Neural progenitor cell (in vitro differentiated cells): ENCODE results near the gene MAP4K5. TPM values are rescaled to one million over a fixed set of nuclear protein-coding genes. Genes with fewer than 3 reads are reported as not detected.
"Not testable (repeated sequence)": the region's sequence is repeated elsewhere in the genome, so short reads cannot be mapped to it uniquely, and the experiment has no call there.

ENCODE experiments used
- DNase-seq: peaks from one replicate; pipeline ENCODE4 v3.0.0-alpha.2; 2016; ENCODE audit warnings: low spot score
- H2AFZ ChIP-seq: fragments of 200-600 bp; sonication (generic); replicated peaks from 2 replicates; pipeline ENCODE4 v1.6.1; 2016; ENCODE audit warnings: antibody characterized with exemption
- H3F3A ChIP-seq: fragments of 200-600 bp; sonication (generic); 2 replicates; pipeline ENCODE4 v1.6.1; 2016; ENCODE audit warnings: antibody characterized with exemption, low read depth
- H3K27ac ChIP-seq: fragments of 200-600 bp; sonication (generic); 2 replicates; pipeline ENCODE4 v1.5.1; 2016; ENCODE audit warnings: mild to moderate bottlenecking
- H3K27me3 ChIP-seq: fragments of 200-600 bp; sonication (generic); 2 replicates; pipeline ENCODE4 v1.6.1; 2016; ENCODE audit warnings: mild to moderate bottlenecking, moderate library complexity
- H3K36me3 ChIP-seq: fragments of 200-600 bp; sonication (generic); 2 replicates; pipeline ENCODE4 v1.5.1; 2016
- H3K4me1 ChIP-seq: fragments of 200-600 bp; sonication (generic); 2 replicates; pipeline ENCODE4 v1.6.1; 2016; ENCODE audit warnings: mixed run types
- H3K4me2 ChIP-seq: fragments of 200-600 bp; sonication (generic); 2 replicates; pipeline ENCODE4 v1.6.1; 2016
- H3K4me3 ChIP-seq: fragments of 200-600 bp; sonication (generic); 2 replicates; pipeline ENCODE4 v1.5.1; 2016
- H3K79me2 ChIP-seq: fragments of 200-600 bp; sonication (generic); 2 replicates; pipeline ENCODE4 v1.6.1; 2016; ENCODE audit warnings: low read depth
- H3K9ac ChIP-seq: fragments of 200-600 bp; sonication (generic); 2 replicates; pipeline ENCODE4 v1.6.1; 2016
- H3K9me3 ChIP-seq: fragments of 200-600 bp; sonication (generic); 2 replicates; pipeline ENCODE4 v1.5.1; 2016; ENCODE audit warnings: low read depth
- H4K20me1 ChIP-seq: fragments of 200-600 bp; sonication (generic); 2 replicates; pipeline ENCODE4 v1.6.1; 2016; ENCODE audit warnings: low read depth
- H3K27ac Mint-ChIP-seq: 3 replicates; pipeline ENCODE4 v1.8.0; 2021; ENCODE audit warnings: mixed read lengths
- H3K27me3 Mint-ChIP-seq: 2 replicates; pipeline ENCODE4 v1.8.0; 2022; ENCODE audit warnings: low read depth, mild to moderate bottlenecking, inconsistent platforms, moderate library complexity, mixed read lengths; ENCODE audit not compliant: insufficient read depth
- H3K36me3 Mint-ChIP-seq: 3 replicates; pipeline ENCODE4 v1.8.0; 2021; ENCODE audit warnings: mixed read lengths
- H3K4me1 Mint-ChIP-seq: 3 replicates; pipeline ENCODE4 v1.8.0; 2021; ENCODE audit warnings: mixed read lengths
- H3K4me3 Mint-ChIP-seq: 3 replicates; pipeline ENCODE4 v1.8.0; 2021; ENCODE audit warnings: mild to moderate bottlenecking, moderate library complexity, mixed read lengths
- H3K9me3 Mint-ChIP-seq: 3 replicates; pipeline ENCODE4 v1.8.0; 2020; ENCODE audit warnings: mixed read lengths
- EZH2 ChIP-seq: fragments of 200-600 bp; sonication (generic); IDR thresholded peaks from 2 replicates; pipeline ENCODE4 v1.6.1; 2017; ENCODE audit warnings: antibody characterized with exemption, mild to moderate bottlenecking, moderate library complexity
- EZH2phosphoT487 ChIP-seq: fragments of 200-600 bp; sonication (generic); IDR thresholded peaks from 2 replicates; pipeline ENCODE4 v1.6.1; 2017; ENCODE audit warnings: antibody characterized with exemption
- total RNA-seq: library from RNA; depleted of rRNA; stranded (reverse); fragments of >200 nt; gene quantifications from 2 replicates; pipeline ENCODE4 v1.2.3, GENCODE V29; 2015; ENCODE audit warnings: low replicate concordance
- TF ChIP-seq, protein P1 (sequence below): fragments of 200-600 bp; sonication (generic); IDR thresholded peaks from 2 replicates; pipeline ENCODE4 v1.5.1; 2017; ENCODE audit warnings: antibody characterized with exemption, mild to moderate bottlenecking

The MAP4K5 gene
- total RNA-seq, 1 donor from 2014 or later, result 114 TPM

DNA sequence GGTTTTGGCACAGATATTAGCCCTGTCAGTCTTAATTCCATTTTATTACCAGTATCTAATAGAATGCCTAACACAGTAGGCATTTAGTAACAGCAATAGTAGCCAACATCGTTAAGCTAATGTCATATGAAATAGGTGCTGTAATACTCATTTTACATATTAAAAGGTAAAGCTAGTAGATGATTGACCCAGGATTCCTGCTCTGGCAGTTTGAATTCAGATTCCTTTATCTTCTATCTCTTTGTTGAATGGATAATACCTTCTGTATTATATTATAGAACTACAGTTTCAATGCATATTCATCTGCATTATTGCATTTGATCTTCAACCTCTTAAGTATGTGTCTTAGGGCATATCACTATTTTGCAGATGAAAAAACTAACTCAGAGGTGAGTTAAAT, 30.5 kb upstream of the MAP4K5 start:
- H3K27ac Mint-ChIP-seq, result no peak overlapping the region
- H4K20me1 ChIP-seq, result no peaks in the 10 kb centered on the region
- no peak overlapping the region for H3K27ac ChIP-seq
- H3K4me1 Mint-ChIP-seq, result peaks cover 13% of the 10 kb centered on the region
- DNase-seq, result no peak
- H3K27me3 Mint-ChIP-seq, result peaks cover 12% of the 10 kb centered on the region
- no peaks in the 10 kb centered on the region for H3K36me3 ChIP-seq
- H2AFZ ChIP-seq, result no peak overlapping the region
- no peaks in the 10 kb centered on the region for H3K9me3 ChIP-seq
- H3K27me3 ChIP-seq, result peaks cover 25% of the 10 kb centered on the region
- peaks cover 10% of the 10 kb centered on the region for H3K4me1 ChIP-seq
- H3K9ac ChIP-seq, result no peak overlapping the region
- no peak overlapping the region for H3K4me3 ChIP-seq
- H3K4me3 Mint-ChIP-seq, result no peak overlapping the region
- H3K79me2 ChIP-seq, result no peaks in the 10 kb centered on the region
- no peak overlapping the region for H3K4me2 ChIP-seq
- TF ChIP-seq EZH2 (no peak), EZH2phosphoT487 (no peak)
- TF ChIP-seq, protein P1, sequence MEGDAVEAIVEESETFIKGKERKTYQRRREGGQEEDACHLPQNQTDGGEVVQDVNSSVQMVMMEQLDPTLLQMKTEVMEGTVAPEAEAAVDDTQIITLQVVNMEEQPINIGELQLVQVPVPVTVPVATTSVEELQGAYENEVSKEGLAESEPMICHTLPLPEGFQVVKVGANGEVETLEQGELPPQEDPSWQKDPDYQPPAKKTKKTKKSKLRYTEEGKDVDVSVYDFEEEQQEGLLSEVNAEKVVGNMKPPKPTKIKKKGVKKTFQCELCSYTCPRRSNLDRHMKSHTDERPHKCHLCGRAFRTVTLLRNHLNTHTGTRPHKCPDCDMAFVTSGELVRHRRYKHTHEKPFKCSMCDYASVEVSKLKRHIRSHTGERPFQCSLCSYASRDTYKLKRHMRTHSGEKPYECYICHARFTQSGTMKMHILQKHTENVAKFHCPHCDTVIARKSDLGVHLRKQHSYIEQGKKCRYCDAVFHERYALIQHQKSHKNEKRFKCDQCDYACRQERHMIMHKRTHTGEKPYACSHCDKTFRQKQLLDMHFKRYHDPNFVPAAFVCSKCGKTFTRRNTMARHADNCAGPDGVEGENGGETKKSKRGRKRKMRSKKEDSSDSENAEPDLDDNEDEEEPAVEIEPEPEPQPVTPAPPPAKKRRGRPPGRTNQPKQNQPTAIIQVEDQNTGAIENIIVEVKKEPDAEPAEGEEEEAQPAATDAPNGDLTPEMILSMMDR, result no peak
- no peaks in the 10 kb centered on the region for H3K36me3 Mint-ChIP-seq
- H3K9me3 Mint-ChIP-seq, result no peaks in the 10 kb centered on the region
- peaks cover 21% of the 10 kb centered on the region for H3F3A ChIP-seq

- H3K9ac ChIP-seq, result peak overlapping the region; percentile 42
- H3K4me1 ChIP-seq, result peaks cover 10% of the 10 kb centered on the region
- no peak overlapping the region for H3K27ac ChIP-seq
- no peaks in the 10 kb centered on the region for H3K9me3 Mint-ChIP-seq
- TF ChIP-seq EZH2 (no peak), EZH2phosphoT487 (no peak)
- TF ChIP-seq, protein P1, result no peak
- H3K36me3 Mint-ChIP-seq, result no peaks in the 10 kb centered on the region
- peak overlapping the region; percentile 93 for H3K4me3 Mint-ChIP-seq
- H4K20me1 ChIP-seq, result no peaks in the 10 kb centered on the region
- peaks cover 21% of the 10 kb centered on the region for H3F3A ChIP-seq
- H3K4me1 Mint-ChIP-seq, result peaks cover 13% of the 10 kb centered on the region
- H3K36me3 ChIP-seq, result no peaks in the 10 kb centered on the region
- peaks cover 32% of the 10 kb centered on the region for H3K27me3 ChIP-seq
- DNase-seq, result peak; percentile 79
- no peaks in the 10 kb centered on the region for H3K79me2 ChIP-seq
- peaks cover 12% of the 10 kb centered on the region for H3K27me3 Mint-ChIP-seq
- peak overlapping the region; percentile 74 for H3K27ac Mint-ChIP-seq
- peak overlapping the region; percentile 84 for H2AFZ ChIP-seq
- peak overlapping the region; percentile 79 for H3K4me2 ChIP-seq
- H3K4me3 ChIP-seq, result peak overlapping the region; percentile 76
- no peaks in the 10 kb centered on the region for H3K9me3 ChIP-seq
Observed at GRCh38 chr14:50560931-50561285, 28.5 kb upstream of the MAP4K5 start.

GRCh38 chr14:50559990-50560930, 27.9 kb upstream of the MAP4K5 start, which contains the start of gene ATL1:
TSS of gene ATL1 (plus strand) at chr14:50560145. CDS start at chr14:50560266, 121 bp downstream.
- H3K36me3 Mint-ChIP-seq, result no peaks in the 10 kb centered on the region
- H3K9me3 ChIP-seq, result no peaks in the 10 kb centered on the region
- H3K9ac ChIP-seq, result peak within 1 kb of the TSS; percentile 42
- H3K27ac Mint-ChIP-seq, result peak within 1 kb of the TSS; percentile 74
- peaks cover 10% of the 10 kb centered on the region for H3K4me1 ChIP-seq
- no peaks in the 10 kb centered on the region for H3K9me3 Mint-ChIP-seq
- TF ChIP-seq, protein P1, result no peak
- TF ChIP-seq EZH2phosphoT487, result peak; percentile 33
- TF ChIP-seq EZH2, result peak; percentile 67
- H3K27me3 ChIP-seq, result peaks cover 32% of the 10 kb centered on the region
- H3K36me3 ChIP-seq, result no peaks in the 10 kb centered on the region
- H3K4me3 ChIP-seq, result peak within 1 kb of the TSS; percentile 76
- H3K79me2 ChIP-seq, result no peaks in the 10 kb centered on the region
- H3K4me1 Mint-ChIP-seq, result peaks cover 13% of the 10 kb centered on the region
- H3K27me3 Mint-ChIP-seq, result peaks cover 12% of the 10 kb centered on the region
- peak within 1 kb of the TSS; percentile 79 for H3K4me2 ChIP-seq
- H4K20me1 ChIP-seq, result no peaks in the 10 kb centered on the region
- peak within 1 kb of the TSS; percentile 84 for H2AFZ ChIP-seq
- no peak within 1 kb of the TSS for H3K27ac ChIP-seq
- peak within 1 kb of the TSS; percentile 93 for H3K4me3 Mint-ChIP-seq
- H3F3A ChIP-seq, result peaks cover 21% of the 10 kb centered on the region
- DNase-seq, result peak; percentile 89

- not testable (repeated sequence) for H3K4me1 Mint-ChIP-seq
Observed at GRCh38 chr14:50552796-50553195, 20.4 kb upstream of the MAP4K5 start.

More at GRCh38 chr14:50552796-50553195, 20.4 kb upstream of the MAP4K5 start:
- H2AFZ ChIP-seq, H4K20me1 ChIP-seq, H3K4me1 ChIP-seq, H3K9ac ChIP-seq, H3K4me2 ChIP-seq, H3F3A ChIP-seq, H3K27ac Mint-ChIP-seq, H3K36me3 Mint-ChIP-seq, H3K27me3 ChIP-seq, H3K27me3 Mint-ChIP-seq, DNase-seq, H3K79me2 ChIP-seq, H3K27ac ChIP-seq, H3K4me3 Mint-ChIP-seq, H3K9me3 Mint-ChIP-seq, H3K4me3 ChIP-seq, H3K9me3 ChIP-seq, H3K36me3 ChIP-seq: not testable (repeated sequence)
